ENCODE data around the gene RAB24. TPM values are rescaled to one million over a fixed set of nuclear protein-coding genes. Genes with fewer than 3 reads are reported as not detected.

RAB24 gene
- total RNA-seq, 1 donor from 2014 or later = 22.2 TPM

Other genes with a start within 250 kb of the RAB24 start
- 0.86 and 1.2 TPM in 2 replicates for gene FGFR4, start 216.8 kb downstream of the RAB24 start, total RNA-seq
- gene NSD1, start 169.9 kb downstream of the RAB24 start, total RNA-seq = 35.0 and 61.6 TPM in 2 replicates
- gene PRELID1, start 80 bp upstream of the RAB24 start, total RNA-seq = 144 and 147 TPM in 2 replicates
- gene MXD3, start 8.2 kb upstream of the RAB24 start, total RNA-seq = 14.0 and 19.8 TPM in 2 replicates
- gene LMAN2, start 47.9 kb upstream of the RAB24 start, total RNA-seq = 329 and 383 TPM in 2 replicates
- gene RGS14, start 54.2 kb upstream of the RAB24 start, total RNA-seq = 3.4 and 7.3 TPM in 2 replicates
- not detected in 2 replicates for gene SLC34A1, start 80.7 kb upstream of the RAB24 start, total RNA-seq
- not detected in 2 replicates for gene PFN3, start 96.9 kb upstream of the RAB24 start, total RNA-seq
- gene F12, start 105.8 kb upstream of the RAB24 start, total RNA-seq = 1.1 and 1.5 TPM in 2 replicates
- gene GRK6, start 123.0 kb upstream of the RAB24 start, total RNA-seq = 28.3 and 37.7 TPM in 2 replicates
- gene PRR7, start 143.1 kb upstream of the RAB24 start, total RNA-seq = 5.1 and 9.4 TPM in 2 replicates
- 201 TPM in 2 replicates for gene DBN1, start 169.9 kb upstream of the RAB24 start, total RNA-seq
- 82.4 and 89.8 TPM in 2 replicates for gene PDLIM7, start 193.9 kb upstream of the RAB24 start, total RNA-seq
- 2.0 and 2.6 TPM in 2 replicates for gene DOK3, start 206.1 kb upstream of the RAB24 start, total RNA-seq
- gene DDX41, start 213.2 kb upstream of the RAB24 start, total RNA-seq = 107 and 135 TPM in 2 replicates